PFSK-1 (cell line): ENCODE data around the gene GATC.

Source experiments
- FOXP2 ChIP-seq: optimal IDR thresholded peaks from 2 replicates; pipeline ENCODE3; 2011; ENCODE audit warnings: borderline replicate concordance, control low read depth, inconsistent platforms; ENCODE audit not compliant: insufficient read depth; ENCODE audit errors: extremely low read length, extremely low read depth
- POLR2AphosphoS5 ChIP-seq: IDR thresholded peaks from 2 replicates; pipeline ENCODE4 v1.6.1; 2012; ENCODE audit warnings: low read depth, mild to moderate bottlenecking, control low read depth, low read length, moderate library complexity
- REST ChIP-seq, 2 experiments: IDR thresholded peaks; 2 replicates each; pipeline versions ENCODE4 v1.6.1 to v1.8.0; 2011 to 2012; ENCODE audit warnings: low read depth in 2 of 2, low read length in 2 of 2, control low read depth in 1 of 2, inconsistent platforms in 1 of 2, mild to moderate bottlenecking in 1 of 2, moderate library complexity in 1 of 2; ENCODE audit not compliant: insufficient read depth in 1 of 2
- TAF1 ChIP-seq: IDR thresholded peaks from 2 replicates; pipeline ENCODE4 v1.6.1; 2012; ENCODE audit warnings: low read length, control low read depth, borderline replicate concordance; ENCODE audit not compliant: insufficient read depth

- TF ChIP-seq POLR2AphosphoS5, result no peak
- TF ChIP-seq TAF1, result no peak
- TF ChIP-seq REST (IDR thresholded peaks at IDR 0.05; ENCODE audit: insufficient read depth in 1 of 2, low read depth in 2 of 2, low read length in 2 of 2), result no peak
- TF ChIP-seq FOXP2, result no peak
These were observed 24.5 kb upstream of the GATC start for GRCh38 chr12:120421701-120422100.
